HG02588 (cell line): ENCODE results near the gene PLEKHG2.

ENCODE experiments used
- ATAC-seq: cut with Tn5 transposase; IDR thresholded peaks from one replicate; pipeline ENCODE4 v1.9.1; 2021; ENCODE audit warnings: mild to moderate bottlenecking, moderate library complexity; ENCODE audit not compliant: unreplicated experiment

The PLEKHG2 gene

DNA sequence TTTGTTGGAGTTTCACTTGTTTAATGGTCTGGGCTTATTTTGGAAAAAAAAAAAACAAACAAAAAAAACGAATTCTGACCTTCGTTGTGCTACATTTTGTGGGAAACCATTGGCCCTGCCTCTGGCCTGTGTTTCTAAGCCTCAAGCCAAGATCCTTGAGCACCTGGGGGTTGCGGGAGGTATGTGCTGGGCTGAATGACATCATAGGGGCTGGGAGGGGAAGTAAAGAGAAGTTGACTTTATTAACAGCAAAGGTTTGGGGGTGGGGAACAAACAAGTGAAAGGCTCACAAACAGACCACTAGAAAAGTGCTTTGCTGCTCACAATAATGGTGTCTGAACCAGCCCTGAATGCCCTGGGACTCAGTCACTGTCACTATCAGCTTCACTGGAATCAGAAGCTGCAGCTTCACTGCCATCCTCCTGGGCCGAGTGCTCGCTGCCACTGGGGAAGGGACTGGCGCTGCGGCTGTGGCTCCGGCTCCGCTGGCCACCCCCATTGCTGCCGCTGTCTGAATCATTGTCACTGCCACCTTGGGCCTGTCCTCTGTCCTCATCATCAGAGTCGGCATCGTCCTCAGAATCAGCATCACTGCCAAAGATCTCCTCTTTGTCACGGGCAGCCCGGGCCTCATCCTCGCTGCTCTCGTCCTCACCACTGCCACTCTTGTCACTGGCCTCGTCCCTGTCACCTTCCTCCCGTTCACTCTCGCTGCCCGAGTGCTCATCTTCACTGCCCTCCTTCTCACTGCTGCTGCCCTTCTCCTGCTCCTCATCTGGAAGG is 26.6 kb upstream of the PLEKHG2 start:
- ATAC-seq = no peak

- ATAC-seq = no peak
These were observed 25.9 kb upstream of the PLEKHG2 start for GRCh38 chr19:39386557-39386956.

DNA sequence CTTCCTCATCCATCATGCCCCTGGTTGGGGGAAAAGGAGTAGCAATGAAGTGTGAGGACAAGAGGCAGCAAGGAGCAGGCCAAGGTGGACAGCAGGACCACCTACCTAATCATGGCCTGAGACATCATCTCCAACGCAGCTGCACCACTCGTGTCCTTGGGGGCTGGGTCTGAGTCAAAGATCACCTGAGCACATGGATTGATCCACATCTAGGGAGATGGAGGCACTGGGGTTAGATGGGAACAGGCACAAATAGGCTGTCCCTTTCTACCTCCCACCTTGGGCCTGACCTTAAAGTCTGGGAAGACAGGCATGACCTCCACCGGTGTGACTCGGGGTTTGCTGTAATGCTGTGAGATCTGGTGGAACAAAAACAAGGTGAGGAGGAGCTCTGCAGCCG is 23.8 kb upstream of the PLEKHG2 start:
- no peak for ATAC-seq

DNA sequence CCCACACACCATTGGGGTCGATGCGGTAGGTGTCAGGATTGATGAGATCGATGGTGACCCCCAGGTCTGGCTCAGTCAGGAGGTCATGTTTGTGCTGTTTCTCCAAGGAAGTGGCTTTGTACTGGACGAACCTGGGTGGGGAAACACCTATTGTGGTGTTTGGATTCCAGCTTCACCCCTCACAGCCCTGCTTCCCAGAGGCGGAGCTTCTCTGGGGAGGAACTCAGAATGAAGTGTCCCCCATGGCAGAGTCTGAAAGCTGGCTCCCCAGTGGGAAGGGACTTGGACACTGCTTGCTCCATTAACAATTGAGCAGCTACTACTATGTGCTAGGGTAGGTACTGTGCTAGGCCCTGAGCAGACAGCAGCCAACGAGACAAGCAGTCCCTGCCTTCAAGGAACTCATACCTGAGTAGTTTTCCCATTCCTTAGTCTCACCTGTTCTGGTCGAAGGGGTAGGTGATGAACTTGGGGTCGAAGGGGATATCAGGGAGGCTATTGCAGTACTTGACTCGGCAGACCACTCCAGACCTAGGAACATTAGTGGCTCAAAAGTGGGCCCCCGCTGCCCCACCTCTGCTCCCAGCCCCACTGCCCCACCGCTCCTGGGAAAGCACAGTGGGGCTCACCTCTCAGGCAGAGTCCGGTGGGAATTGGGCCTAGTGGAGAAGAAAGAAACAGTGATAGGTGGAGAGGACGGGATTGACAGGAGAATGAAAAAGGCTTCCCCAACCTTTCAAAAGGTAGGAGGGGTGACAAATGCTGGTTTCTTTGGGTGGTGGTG is 22.6 kb upstream of the PLEKHG2 start:
- no peak for ATAC-seq

DNA sequence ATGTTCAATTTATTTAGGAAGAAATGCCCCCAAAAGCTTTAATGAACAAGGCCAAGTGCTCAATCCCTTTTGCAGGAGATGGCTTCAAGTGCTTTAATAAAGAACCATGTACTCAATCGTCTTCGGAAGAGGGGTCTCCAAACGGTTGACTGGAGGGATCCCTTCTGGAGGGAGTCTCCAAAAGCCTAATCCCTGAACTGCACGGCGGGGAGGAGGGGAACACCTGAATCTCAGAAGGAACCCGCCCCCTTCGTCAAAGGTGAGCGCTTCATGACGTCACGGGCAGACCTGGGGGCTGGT is 22.1 kb upstream of the PLEKHG2 start:
- ATAC-seq = no peak

DNA sequence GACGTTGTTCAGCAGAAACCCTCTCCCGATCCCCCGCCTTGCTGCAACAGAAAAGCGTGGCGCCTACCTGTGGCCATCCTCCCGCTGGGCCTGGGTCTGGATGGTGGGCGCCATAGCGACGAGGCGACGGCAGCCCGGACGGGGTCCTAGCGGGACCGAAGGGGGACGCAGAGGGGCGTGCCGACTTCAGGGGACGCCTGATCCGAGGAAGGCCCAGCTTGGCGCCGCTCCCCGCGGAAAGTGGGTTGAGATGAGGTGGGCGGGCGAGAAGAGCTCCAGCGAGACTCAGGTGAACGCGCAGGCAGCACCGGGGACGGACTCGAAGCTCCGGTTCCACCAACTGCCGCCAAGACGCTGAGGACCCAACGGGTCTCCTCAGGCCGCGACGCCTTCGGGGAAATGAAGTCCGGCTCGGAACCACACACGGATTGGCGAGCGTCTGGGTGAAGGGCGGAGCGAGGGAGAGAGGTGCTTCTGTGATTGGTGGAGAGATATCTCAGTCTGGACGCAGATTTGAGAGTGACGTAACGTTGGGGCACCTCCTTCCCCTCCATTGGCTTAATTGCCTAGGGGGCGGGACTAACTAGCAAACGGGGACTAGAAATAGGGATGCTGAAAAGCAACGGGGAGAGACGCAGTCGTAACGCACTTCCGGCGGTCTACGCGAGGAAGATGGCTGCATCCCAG is 21.6 kb upstream of the PLEKHG2 start, which contains the start of the genes MED29 and PAF1:
Gene MED29, plus strand, starts transcription at position 628 of the 687 bp plus-strand sequence. Its CDS starts 45 bp downstream, at position 673.
Gene PAF1, minus strand, starts transcription at position 356 of the 687 bp plus-strand sequence. Its CDS starts 242 bp downstream, at position 114.
- peak; percentile 84 for ATAC-seq

- peak; percentile 29 for ATAC-seq
These were observed 14.8 kb upstream of the PLEKHG2 start for GRCh38 chr19:39397360-39398296.

- ATAC-seq = no peak
These were observed 14.1 kb upstream of the PLEKHG2 start for GRCh38 chr19:39398297-39398864.

DNA sequence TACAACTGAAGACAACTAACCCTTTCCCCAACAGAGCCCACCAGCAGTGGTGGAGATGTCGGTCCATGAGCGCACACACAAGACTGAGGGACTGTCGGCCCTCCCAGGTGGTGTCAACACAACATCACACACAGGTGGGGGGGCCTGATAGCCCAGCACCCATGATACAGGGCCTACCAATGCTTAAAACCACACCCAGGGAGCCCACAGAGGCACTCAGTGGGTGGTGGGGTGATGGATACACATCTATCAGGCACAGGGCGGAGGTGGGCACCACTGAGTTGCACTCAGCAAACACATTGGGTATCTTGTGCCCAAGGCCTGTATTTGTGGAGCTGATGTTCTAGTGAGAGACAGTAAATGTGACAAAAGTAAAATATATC is 12.8 kb upstream of the PLEKHG2 start:
- ATAC-seq = no peak

- no peak for ATAC-seq
These were observed 12.4 kb upstream of the PLEKHG2 start for GRCh38 chr19:39400061-39400460.

DNA sequence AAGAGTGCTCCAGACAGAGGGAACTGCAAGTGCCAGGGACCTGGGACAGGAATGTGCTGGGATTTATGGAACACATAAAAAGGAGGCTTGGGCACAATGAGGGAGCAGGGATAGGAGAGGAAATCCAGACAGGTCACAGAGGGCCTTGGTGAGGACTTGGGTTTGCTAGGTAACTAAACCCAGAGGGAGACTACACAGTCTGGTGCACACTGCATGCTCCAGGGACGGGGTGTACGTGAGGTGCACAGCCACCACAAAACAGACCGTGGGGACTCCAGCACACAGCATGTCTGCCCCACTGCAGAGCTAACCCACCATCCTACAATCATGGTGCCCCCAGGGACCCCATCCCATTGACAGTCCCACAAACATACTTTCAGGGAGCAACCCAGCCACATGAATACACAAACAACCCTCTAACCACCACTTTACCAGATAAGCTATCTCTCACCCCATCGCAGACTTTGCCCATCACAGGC is 11.4 kb upstream of the PLEKHG2 start:
- ATAC-seq = no peak

- ATAC-seq = no peak
These were observed 10.7 kb upstream of the PLEKHG2 start for GRCh38 chr19:39401549-39402345.

- peak; percentile 32 for ATAC-seq
These were observed 9.8 kb upstream of the PLEKHG2 start for GRCh38 chr19:39402346-39403300.

DNA sequence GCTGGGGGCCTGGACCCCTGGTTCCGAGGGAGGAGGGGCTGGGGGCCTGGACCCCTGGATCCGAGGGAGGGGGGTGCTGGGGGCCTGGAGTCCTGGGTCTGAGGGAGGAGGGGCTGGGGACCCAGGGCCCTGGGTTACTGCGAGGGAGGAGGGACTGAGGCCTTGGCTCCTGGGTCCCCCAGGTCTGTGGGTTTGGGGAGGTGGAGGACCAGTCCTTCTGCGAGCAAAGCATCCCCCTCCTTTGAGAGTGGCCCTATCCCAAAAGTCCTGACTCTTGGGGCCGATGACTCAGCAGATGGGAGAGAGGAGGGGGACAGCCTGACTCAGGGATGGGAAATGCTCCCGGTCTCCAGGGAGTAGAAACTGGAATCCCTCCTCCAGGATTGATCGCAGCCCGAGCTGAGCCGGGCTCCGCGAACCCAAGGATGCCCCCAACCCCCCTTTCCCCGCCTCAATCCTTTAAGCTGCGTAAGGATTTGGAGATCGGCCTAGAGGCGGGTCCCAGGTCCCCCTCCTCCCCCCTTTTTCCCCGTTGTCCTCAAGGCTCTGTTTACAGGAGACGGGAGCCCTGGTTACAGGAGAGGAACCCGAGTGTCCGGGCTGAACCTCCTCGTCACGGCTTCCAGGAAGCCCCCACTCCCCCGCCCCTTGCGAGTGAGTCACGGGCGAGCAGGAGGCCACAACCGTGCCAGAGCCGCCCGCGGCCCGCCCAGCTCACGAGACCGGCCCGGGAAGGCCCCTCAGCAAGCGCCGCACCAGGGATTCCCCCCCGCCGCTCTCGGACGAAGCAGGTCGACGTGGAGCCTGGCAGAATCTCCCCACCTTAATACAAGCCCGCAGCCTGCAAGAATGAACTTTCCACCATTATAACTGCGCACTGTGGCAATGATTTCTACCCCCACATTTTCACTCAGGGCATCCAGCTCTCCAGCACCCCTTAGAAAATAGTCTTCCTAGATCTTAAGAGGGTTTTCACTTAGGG is 8.8 kb upstream of the PLEKHG2 start:
- ATAC-seq = peak; percentile 25

DNA sequence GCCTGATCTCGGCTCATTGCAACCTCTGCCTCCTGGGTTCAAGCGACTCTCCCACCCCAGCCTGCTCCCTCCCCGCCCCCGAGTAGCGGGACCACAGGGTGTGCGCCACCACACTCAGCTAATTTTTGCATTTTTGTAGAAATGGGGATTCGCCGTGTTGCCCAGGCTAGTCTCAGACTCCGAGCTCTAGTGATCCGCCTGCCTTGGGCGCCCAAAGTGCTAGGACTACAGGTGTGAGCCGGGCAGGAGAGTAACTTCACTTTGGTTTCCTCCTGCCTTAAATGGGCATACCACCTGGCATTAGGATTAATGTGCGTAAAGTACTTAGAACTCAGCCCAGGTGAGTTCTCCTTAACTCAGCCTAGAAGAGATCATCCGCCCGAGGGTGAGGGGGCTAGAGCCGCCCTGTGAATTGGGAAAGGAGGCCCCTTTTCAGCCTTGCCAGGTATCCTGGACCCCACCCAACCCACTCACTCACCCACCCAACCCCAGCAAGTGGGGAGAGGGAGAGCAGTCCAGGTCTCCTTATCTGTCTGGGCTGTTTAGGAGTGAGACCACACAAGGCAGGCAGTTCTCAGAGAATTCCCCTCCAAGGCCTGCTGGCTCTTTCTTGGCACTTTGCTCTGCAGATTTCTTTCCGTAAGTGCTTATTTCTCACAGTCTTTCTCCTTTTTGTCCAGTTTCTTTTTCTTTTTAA is 7.1 kb upstream of the PLEKHG2 start:
- no peak for ATAC-seq

DNA sequence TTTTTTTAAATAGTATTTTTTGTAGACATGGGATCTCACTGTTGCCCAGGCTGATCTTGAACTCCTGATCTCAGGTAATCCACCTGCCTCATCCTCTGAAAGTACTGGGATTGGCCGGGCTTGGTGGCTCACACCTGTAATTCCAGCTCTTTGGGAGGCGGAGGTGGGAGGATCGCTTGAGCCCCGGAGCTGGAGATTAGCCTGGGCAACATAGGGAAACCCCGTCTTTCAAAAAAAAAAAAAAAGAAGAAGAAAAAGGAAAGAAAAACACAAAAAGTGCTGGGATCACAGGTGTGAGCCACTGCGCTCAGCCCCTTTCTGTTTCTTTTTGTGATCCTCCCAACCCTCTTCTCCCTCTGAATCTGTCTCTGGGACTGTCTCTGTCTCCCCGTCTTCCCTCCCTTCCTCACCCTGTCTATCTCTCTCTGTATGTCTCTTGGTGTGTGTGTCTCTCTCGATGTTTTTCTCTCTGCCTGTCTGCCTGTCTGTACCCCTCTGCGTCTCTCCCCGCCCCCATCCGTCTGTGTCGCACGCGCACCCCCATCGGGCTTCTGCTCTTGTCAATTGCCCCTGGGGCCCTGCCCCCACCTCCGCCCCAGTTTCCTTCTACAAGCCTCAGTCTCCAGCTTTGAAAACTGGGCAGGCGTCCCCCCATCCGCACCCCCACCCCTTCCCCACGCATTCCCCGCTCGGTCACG is 6.4 kb upstream of the PLEKHG2 start:
- no peak for ATAC-seq
